ENCODE results near the gene FNDC3B.

Gene FNDC3B

DNA sequence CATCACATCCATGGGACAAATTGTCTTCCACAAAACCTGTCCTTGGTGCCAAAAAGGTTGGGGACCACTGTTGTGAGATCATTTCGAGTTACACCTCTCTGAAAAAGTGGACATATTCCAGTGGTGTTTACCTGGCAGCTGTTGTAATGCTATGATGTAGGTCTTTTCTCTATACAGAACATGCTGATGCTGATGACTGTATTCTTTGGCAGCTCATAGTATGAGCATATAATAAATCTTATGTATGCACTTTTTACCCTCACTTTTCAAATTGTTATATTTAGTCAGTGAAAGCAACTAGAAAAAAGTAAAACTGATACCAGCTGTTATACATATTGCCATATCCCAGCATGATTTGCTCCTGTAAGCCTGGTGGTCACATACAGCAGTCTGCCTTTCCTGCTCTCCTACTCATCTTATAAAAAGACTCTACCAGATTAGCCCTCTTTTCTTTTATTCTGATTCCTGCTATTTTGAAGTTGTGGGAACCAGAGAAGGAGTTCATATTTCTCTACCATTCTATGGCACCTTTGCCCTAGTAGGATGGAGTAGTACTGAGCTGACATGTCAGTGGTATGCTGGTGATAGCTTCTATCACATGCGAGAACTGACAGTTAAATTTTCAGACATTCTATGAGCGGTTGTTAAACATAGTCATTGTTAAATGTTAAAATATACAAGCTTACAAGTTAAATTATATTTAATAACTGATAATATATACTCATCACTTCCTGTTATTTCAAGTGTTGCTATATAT is 128.7 kb downstream of the FNDC3B start:
- no peaks in the 10 kb centered on the region for H3K9me3 ChIP-seq (ENCODE audit: low read length)
- H2AFZ ChIP-seq (ENCODE audit: low read length) = no peak overlapping the region
- H3K36me3 ChIP-seq (ENCODE audit: insufficient read depth, low read length) = no peaks in the 10 kb centered on the region
- H3K9ac ChIP-seq (ENCODE audit: low read length) = no peak overlapping the region
- no peak for TF ChIP-seq EZH2 (IDR thresholded peaks at IDR 0.05; ENCODE audit: borderline replicate concordance, low read length)
- TF ChIP-seq, protein P1, sequence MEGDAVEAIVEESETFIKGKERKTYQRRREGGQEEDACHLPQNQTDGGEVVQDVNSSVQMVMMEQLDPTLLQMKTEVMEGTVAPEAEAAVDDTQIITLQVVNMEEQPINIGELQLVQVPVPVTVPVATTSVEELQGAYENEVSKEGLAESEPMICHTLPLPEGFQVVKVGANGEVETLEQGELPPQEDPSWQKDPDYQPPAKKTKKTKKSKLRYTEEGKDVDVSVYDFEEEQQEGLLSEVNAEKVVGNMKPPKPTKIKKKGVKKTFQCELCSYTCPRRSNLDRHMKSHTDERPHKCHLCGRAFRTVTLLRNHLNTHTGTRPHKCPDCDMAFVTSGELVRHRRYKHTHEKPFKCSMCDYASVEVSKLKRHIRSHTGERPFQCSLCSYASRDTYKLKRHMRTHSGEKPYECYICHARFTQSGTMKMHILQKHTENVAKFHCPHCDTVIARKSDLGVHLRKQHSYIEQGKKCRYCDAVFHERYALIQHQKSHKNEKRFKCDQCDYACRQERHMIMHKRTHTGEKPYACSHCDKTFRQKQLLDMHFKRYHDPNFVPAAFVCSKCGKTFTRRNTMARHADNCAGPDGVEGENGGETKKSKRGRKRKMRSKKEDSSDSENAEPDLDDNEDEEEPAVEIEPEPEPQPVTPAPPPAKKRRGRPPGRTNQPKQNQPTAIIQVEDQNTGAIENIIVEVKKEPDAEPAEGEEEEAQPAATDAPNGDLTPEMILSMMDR (IDR thresholded peaks at IDR 0.05; ENCODE audit: low read length) = no peak
- H3F3A ChIP-seq (ENCODE audit: insufficient read depth, low read length) = no peaks in the 10 kb centered on the region
- no peak overlapping the region for H3K4me2 ChIP-seq (ENCODE audit: low read length)
- no peaks in the 10 kb centered on the region for H3K79me2 ChIP-seq (ENCODE audit: insufficient read depth, low read length)
- H3K4me3 ChIP-seq (ENCODE audit: low read depth, low read length, poor library complexity, severe bottlenecking) = no peak overlapping the region
- H4K20me1 ChIP-seq (ENCODE audit: insufficient read depth, low read length) = 0 out of 2 replicates have a peak, but pooled peaks cover 2% of the 10 kb centered on the region
- H3K4me1 ChIP-seq (ENCODE audit: insufficient read depth, low read length, severe bottlenecking) = no peaks in the 10 kb centered on the region
- H3K27me3 ChIP-seq (ENCODE audit: insufficient read depth, low read length) = no peaks in the 10 kb centered on the region
- H3K27ac ChIP-seq (ENCODE audit: low read depth, low read length, poor library complexity, severe bottlenecking) = no peak overlapping the region
- no peaks in the 10 kb centered on the region for H3K9me2 ChIP-seq (ENCODE audit: low read depth, low read length)

DNA sequence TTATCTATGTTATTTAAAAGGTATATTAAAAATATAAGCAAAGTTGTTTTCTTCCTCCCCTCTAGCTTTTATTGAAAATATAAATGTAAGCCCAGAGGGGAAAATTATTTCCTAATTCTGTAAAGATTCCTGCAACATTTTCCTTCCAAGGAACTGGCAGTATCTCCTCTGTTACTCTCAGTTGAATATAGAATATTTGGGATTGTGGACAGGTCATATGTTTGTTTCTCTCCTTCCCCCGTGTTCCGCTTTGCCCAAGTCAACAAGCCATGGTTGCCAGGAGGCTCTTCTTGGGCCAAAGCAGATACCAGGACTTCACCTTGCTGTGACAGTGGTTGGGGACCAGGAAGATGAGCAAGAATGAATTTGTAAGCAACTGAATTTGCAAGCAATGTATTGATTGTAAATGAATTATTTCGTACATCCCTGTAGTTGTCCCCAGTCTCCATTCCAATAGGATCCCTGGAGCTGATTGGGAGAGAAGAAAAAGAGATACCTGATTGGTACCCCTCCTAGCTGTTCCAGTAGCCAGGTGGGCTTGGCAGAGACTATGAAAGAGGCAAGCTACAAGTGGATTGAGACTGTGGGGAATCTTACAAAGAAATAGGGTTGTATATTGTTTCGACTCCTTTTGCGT is 130.8 kb downstream of the FNDC3B start:
- TF ChIP-seq, protein P1 (IDR thresholded peaks at IDR 0.05; ENCODE audit: low read length) = no peak
- TF ChIP-seq EZH2 (IDR thresholded peaks at IDR 0.05; ENCODE audit: borderline replicate concordance, low read length) = no peak
- Histone ChIP-seq H3K9me2 (ENCODE audit: low read depth, low read length) (no peaks in the 10 kb centered on the region), H2AFZ (ENCODE audit: low read length) (no peak overlapping the region), H3K79me2 (ENCODE audit: insufficient read depth, low read length) (no peaks in the 10 kb centered on the region), H4K20me1 (ENCODE audit: insufficient read depth, low read length) (no peaks in the 10 kb centered on the region), H3K27ac (ENCODE audit: low read depth, low read length, poor library complexity, severe bottlenecking) (no peak overlapping the region), H3K4me1 (ENCODE audit: insufficient read depth, low read length, severe bottlenecking) (no peaks in the 10 kb centered on the region), H3K4me3 (ENCODE audit: low read depth, low read length, poor library complexity, severe bottlenecking) (no peak overlapping the region), H3K9me3 (ENCODE audit: low read length) (no peaks in the 10 kb centered on the region), H3K9ac (ENCODE audit: low read length) (no peak overlapping the region), H3K4me2 (ENCODE audit: low read length) (no peak overlapping the region), H3K36me3 (ENCODE audit: insufficient read depth, low read length) (no peaks in the 10 kb centered on the region), H3F3A (ENCODE audit: insufficient read depth, low read length) (no peaks in the 10 kb centered on the region), H3K27me3 (ENCODE audit: insufficient read depth, low read length) (no peaks in the 10 kb centered on the region)

DNA sequence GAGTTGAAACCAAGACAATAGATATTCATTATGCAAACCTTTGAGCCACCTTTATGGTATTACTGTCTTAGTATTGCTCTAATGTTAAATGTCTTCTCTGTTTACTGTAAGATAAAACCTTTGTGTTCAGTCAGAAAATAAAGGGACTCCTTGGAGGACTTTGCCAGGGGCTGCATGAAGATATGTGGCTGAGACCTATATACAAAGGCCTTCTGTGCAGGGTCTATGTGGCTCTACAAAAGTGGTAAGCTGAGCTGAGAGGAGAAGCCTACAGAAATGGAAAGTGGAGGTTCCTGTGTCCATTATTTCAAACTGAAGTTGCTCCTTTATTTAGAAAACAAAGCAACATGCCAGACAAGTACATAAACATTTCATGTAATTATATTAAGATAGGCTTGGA is 131.5 kb downstream of the FNDC3B start:
- no peak overlapping the region for H3K9ac ChIP-seq (ENCODE audit: low read length)
- H3K4me2 ChIP-seq (ENCODE audit: low read length) = no peak overlapping the region
- H3K27me3 ChIP-seq (ENCODE audit: insufficient read depth, low read length) = no peaks in the 10 kb centered on the region
- no peaks in the 10 kb centered on the region for H4K20me1 ChIP-seq (ENCODE audit: insufficient read depth, low read length)
- H3K9me3 ChIP-seq (ENCODE audit: low read length) = no peaks in the 10 kb centered on the region
- no peak overlapping the region for H3K27ac ChIP-seq (ENCODE audit: low read depth, low read length, poor library complexity, severe bottlenecking)
- H3K36me3 ChIP-seq (ENCODE audit: insufficient read depth, low read length) = no peaks in the 10 kb centered on the region
- H3F3A ChIP-seq (ENCODE audit: insufficient read depth, low read length) = no peaks in the 10 kb centered on the region
- no peaks in the 10 kb centered on the region for H3K79me2 ChIP-seq (ENCODE audit: insufficient read depth, low read length)
- H3K4me3 ChIP-seq (ENCODE audit: low read depth, low read length, poor library complexity, severe bottlenecking) = no peak overlapping the region
- no peak for TF ChIP-seq EZH2 (IDR thresholded peaks at IDR 0.05; ENCODE audit: borderline replicate concordance, low read length)
- TF ChIP-seq, protein P1 (IDR thresholded peaks at IDR 0.05; ENCODE audit: low read length) = no peak
- no peaks in the 10 kb centered on the region for H3K9me2 ChIP-seq (ENCODE audit: low read depth, low read length)
- H2AFZ ChIP-seq (ENCODE audit: low read length) = no peak overlapping the region
- no peaks in the 10 kb centered on the region for H3K4me1 ChIP-seq (ENCODE audit: insufficient read depth, low read length, severe bottlenecking)

All from OCI-LY1 (cell line).